Measurements from ENCODE around the gene EDIL3.

DNA sequence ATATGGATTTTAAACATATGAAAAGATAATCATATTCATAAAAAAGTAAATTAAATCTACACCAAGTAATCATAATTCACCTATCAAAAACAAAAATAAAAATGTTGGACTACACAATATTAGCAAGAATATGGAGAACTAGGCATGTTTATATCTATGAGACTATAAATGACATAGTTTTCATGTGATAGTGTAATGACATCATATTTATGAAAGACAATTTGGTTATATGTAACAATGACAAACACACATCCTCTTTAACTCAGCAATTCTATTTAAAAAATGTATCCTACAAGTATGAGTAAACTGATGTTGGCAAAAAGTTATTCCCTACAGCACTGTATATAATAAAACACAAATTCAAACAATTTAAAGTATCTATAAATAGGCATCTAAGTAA, 312.3 kb downstream of the EDIL3 start:
- TF ChIP-seq, protein P1, sequence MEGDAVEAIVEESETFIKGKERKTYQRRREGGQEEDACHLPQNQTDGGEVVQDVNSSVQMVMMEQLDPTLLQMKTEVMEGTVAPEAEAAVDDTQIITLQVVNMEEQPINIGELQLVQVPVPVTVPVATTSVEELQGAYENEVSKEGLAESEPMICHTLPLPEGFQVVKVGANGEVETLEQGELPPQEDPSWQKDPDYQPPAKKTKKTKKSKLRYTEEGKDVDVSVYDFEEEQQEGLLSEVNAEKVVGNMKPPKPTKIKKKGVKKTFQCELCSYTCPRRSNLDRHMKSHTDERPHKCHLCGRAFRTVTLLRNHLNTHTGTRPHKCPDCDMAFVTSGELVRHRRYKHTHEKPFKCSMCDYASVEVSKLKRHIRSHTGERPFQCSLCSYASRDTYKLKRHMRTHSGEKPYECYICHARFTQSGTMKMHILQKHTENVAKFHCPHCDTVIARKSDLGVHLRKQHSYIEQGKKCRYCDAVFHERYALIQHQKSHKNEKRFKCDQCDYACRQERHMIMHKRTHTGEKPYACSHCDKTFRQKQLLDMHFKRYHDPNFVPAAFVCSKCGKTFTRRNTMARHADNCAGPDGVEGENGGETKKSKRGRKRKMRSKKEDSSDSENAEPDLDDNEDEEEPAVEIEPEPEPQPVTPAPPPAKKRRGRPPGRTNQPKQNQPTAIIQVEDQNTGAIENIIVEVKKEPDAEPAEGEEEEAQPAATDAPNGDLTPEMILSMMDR (IDR thresholded peaks at IDR 0.05; ENCODE audit: low read length) = no peak
- no peak for TF ChIP-seq EZH2 (IDR thresholded peaks at IDR 0.05; ENCODE audit: borderline replicate concordance, low read length)

Measured in OCI-LY1 (cell line).